GM23338 (cell line): ENCODE data around the gene SEMA7A. TPM values are rescaled to one million over a fixed set of nuclear protein-coding genes. Genes with fewer than 3 reads are reported as not detected.
"Not testable (repeated sequence)": the region's sequence is repeated elsewhere in the genome, so short reads cannot be mapped to it uniquely, and the experiment has no call there.

Experiments
- ATAC-seq: fragments of 200-7000 bp; cut with Tn5 transposase; 3 replicates; pipeline ENCODE4 v1.9.1; 2020
- DNase-seq: peaks from one replicate; pipeline ENCODE4 v3.0.0-alpha.2; 2015; ENCODE audit warnings: low spot score
- H2AFZ ChIP-seq: fragments of 200-600 bp; sonication (generic); 2 replicates; pipeline ENCODE4 v1.8.0; 2016; ENCODE audit warnings: antibody characterized with exemption, mild to moderate bottlenecking, moderate library complexity
- H3F3A ChIP-seq: fragments of 200-600 bp; sonication (generic); replicated peaks from 2 replicates; pipeline ENCODE4 v1.8.0; 2017; ENCODE audit warnings: antibody characterized with exemption, mixed run types, low read depth
- H3K27ac ChIP-seq: fragments of 200-600 bp; sonication (generic); 2 replicates; pipeline ENCODE4 v1.6.1; 2016; ENCODE audit warnings: low read depth
- H3K27me3 ChIP-seq: fragments of 200-600 bp; sonication (generic); 2 replicates; pipeline ENCODE4 v1.8.0; 2016; ENCODE audit warnings: mild to moderate bottlenecking, mixed run types, moderate library complexity; ENCODE audit not compliant: insufficient read depth
- H3K36me3 ChIP-seq: fragments of 200-600 bp; sonication (generic); 2 replicates; pipeline ENCODE4 v1.8.0; 2016; ENCODE audit warnings: mild to moderate bottlenecking; ENCODE audit not compliant: insufficient read depth
- H3K4me1 ChIP-seq: fragments of 200-600 bp; sonication (generic); 2 replicates; pipeline ENCODE4 v1.8.0; 2016; ENCODE audit warnings: mild to moderate bottlenecking, moderate library complexity; ENCODE audit not compliant: insufficient read depth
- H3K4me2 ChIP-seq: fragments of 200-600 bp; sonication (generic); 2 replicates; pipeline ENCODE4 v1.7.1; 2017; ENCODE audit warnings: mixed run types
- H3K4me3 ChIP-seq: fragments of 200-600 bp; sonication (generic); 2 replicates; pipeline ENCODE4 v1.6.1; 2016; ENCODE audit warnings: mixed run types
- H3K79me2 ChIP-seq: fragments of 200-600 bp; sonication (generic); replicated peaks from 2 replicates; pipeline ENCODE4 v1.8.0; 2017; ENCODE audit warnings: mild to moderate bottlenecking; ENCODE audit not compliant: insufficient read depth
- H3K9me2 ChIP-seq: fragments of 200-600 bp; sonication (generic); 2 replicates; pipeline ENCODE4 v1.8.0; 2017; ENCODE audit not compliant: insufficient read depth
- H4K20me1 ChIP-seq: fragments of 200-600 bp; sonication (generic); replicated peaks from 2 replicates; pipeline ENCODE4 v1.8.0; 2017; ENCODE audit warnings: mild to moderate bottlenecking; ENCODE audit not compliant: insufficient read depth
- H3K27ac Mint-ChIP-seq: 2 replicates; pipeline ENCODE4 v1.8.0; 2020; ENCODE audit warnings: inconsistent platforms, mild to moderate bottlenecking, moderate library complexity, mixed read lengths
- H3K27me3 Mint-ChIP-seq: 3 replicates; pipeline ENCODE4 v1.8.0; 2022; ENCODE audit warnings: low read depth, mild to moderate bottlenecking, moderate library complexity, mixed read lengths, inconsistent platforms; ENCODE audit not compliant: insufficient read depth, poor library complexity
- H3K36me3 Mint-ChIP-seq: 3 replicates; pipeline ENCODE4 v1.8.0; 2021; ENCODE audit warnings: low read depth, mild to moderate bottlenecking, inconsistent platforms, moderate library complexity, mixed read lengths
- H3K4me1 Mint-ChIP-seq: 3 replicates; pipeline ENCODE4 v1.8.0; 2020; ENCODE audit warnings: mild to moderate bottlenecking, inconsistent platforms, mixed read lengths
- H3K4me3 Mint-ChIP-seq: 3 replicates; pipeline ENCODE4 v1.8.0; 2021; ENCODE audit warnings: moderate library complexity, mild to moderate bottlenecking, inconsistent platforms, mixed read lengths
- H3K9me3 Mint-ChIP-seq: 3 replicates; pipeline ENCODE4 v1.8.0; 2020; ENCODE audit warnings: moderate library complexity, mild to moderate bottlenecking, inconsistent platforms, mixed read lengths
- JUNB ChIP-seq: IDR thresholded peaks from one replicate; pipeline ENCODE4 v1.6.1; 2016; ENCODE audit warnings: antibody characterized with exemption; ENCODE audit not compliant: unreplicated experiment
- ZNF462 ChIP-seq: fragments of 250-450 bp; sonication (Bioruptor Pico); IDR thresholded peaks from 2 replicates; pipeline ENCODE4 v1.5.0; 2020; ENCODE audit warnings: mild to moderate bottlenecking, moderate library complexity
- microRNA-seq: library from miRNA; unstranded; fragments of <30 nt; microRNA quantifications from one replicate; pipeline ENCODE4, GENCODE V29; 2017
- polyA plus RNA-seq: library from polyadenylated mRNA; unstranded; fragments of >200 nt; fragmentation: Nextera tagmentation; extraction: Ambion mirVana; gene quantifications from 2 replicates; pipeline ENCODE4 v1.2.1, GENCODE V29; 2016
- small RNA-seq: library from RNA; depleted of rRNA; stranded (forward); fragments of <200 nt; gene quantifications from one replicate; pipeline ENCODE3, GENCODE V24; 2014; ENCODE audit warnings: low replicate concordance
- total RNA-seq: library from RNA; depleted of rRNA; stranded (reverse); fragments of >200 nt; shearing (Covaris generic); gene quantifications from 2 replicates; pipeline ENCODE4 v1.2.3, GENCODE V29; 2014; rRNA removed

The SEMA7A gene
- total and polyA plus RNA-seq, 2 experiments from 2014 or later = 2.0 to 14.1 TPM

GRCh38 chr15:74362482-74362881, 71.3 kb downstream of the SEMA7A start (continued):
- no peak for TF ChIP-seq ZNF462 (CRISPR knock-in tag)
- no peak for TF ChIP-seq JUNB

- H3K27me3 ChIP-seq = peaks cover 24% of the 10 kb centered on the region
- H3K27ac Mint-ChIP-seq, H3K4me3 ChIP-seq, DNase-seq, ATAC-seq, H3K4me2 ChIP-seq, H2AFZ ChIP-seq, H3K9me2 ChIP-seq, H3K36me3 Mint-ChIP-seq, H3F3A ChIP-seq, H3K36me3 ChIP-seq, H4K20me1 ChIP-seq, H3K27ac ChIP-seq, H3K79me2 ChIP-seq, H3K4me3 Mint-ChIP-seq, H3K9me3 Mint-ChIP-seq: not testable (repeated sequence)
- Mint-ChIP-seq H3K4me1 (peaks cover 19% of the 10 kb centered on the region), H3K27me3 (peaks cover 13% of the 10 kb centered on the region)
- peaks cover 40% of the 10 kb centered on the region for H3K4me1 ChIP-seq
Observed at GRCh38 chr15:74360855-74361254, 72.9 kb downstream of the SEMA7A start.

GRCh38 chr15:74359376-74359775, 74.4 kb downstream of the SEMA7A start:
- peak; percentile 54 for DNase-seq
- not testable (repeated sequence) for H3K27me3 Mint-ChIP-seq, H4K20me1 ChIP-seq, H3K9me2 ChIP-seq, H3K4me3 Mint-ChIP-seq, H3K79me2 ChIP-seq, ATAC-seq, H3K27me3 ChIP-seq, H3K27ac Mint-ChIP-seq, H3K4me3 ChIP-seq, H3K36me3 ChIP-seq, H2AFZ ChIP-seq, H3K4me1 Mint-ChIP-seq, H3F3A ChIP-seq
- Mint-ChIP-seq H3K36me3 (peaks cover 14% of the 10 kb centered on the region), H3K9me3 (peaks cover 14% of the 10 kb centered on the region)
- Histone ChIP-seq H3K27ac (peak overlapping the region; percentile 78), H3K4me2 (peak overlapping the region; percentile 21), H3K4me1 (peaks cover 29% of the 10 kb centered on the region)

Small RNAs within 50 kb of the gene (microRNA-seq; reads per million reads assigned to microRNA genes)
- gene MIR6881 = not detected

Small RNAs within 50 kb of the gene (small RNA-seq; reads per million reads assigned to genes)
- gene MIR6881 = not detected

Other genes starting within 250 kb of the SEMA7A start
- gene STRA6, start 231.2 kb downstream of the SEMA7A start, total RNA-seq = 9.9 and 14.1 TPM in 2 replicates
- 8.2 TPM in 2 replicates for gene STRA6, start 231.2 kb downstream of the SEMA7A start, polyA plus RNA-seq
- gene CCDC33, start 197.6 kb downstream of the SEMA7A start, total RNA-seq = 0.27 and 2.6 TPM in 2 replicates
- gene CCDC33, start 197.6 kb downstream of the SEMA7A start, polyA plus RNA-seq = 2.5 and 2.8 TPM in 2 replicates
- gene CYP11A1, start 66.3 kb downstream of the SEMA7A start, total RNA-seq = 1.7 and 3.3 TPM in 2 replicates
- 1.2 and 1.9 TPM in 2 replicates for gene CYP11A1, start 66.3 kb downstream of the SEMA7A start, polyA plus RNA-seq
- 90.0 and 99.2 TPM in 2 replicates for gene UBL7, start 27.2 kb upstream of the SEMA7A start, total RNA-seq
- 71.6 and 73.7 TPM in 2 replicates for gene UBL7, start 27.2 kb upstream of the SEMA7A start, polyA plus RNA-seq
- gene ARID3B, start 107.3 kb upstream of the SEMA7A start, total RNA-seq = 114 and 147 TPM in 2 replicates
- gene ARID3B, start 107.3 kb upstream of the SEMA7A start, polyA plus RNA-seq = 65.5 and 72.8 TPM in 2 replicates
- 59.1 and 67.7 TPM in 2 replicates for gene CLK3, start 181.9 kb upstream of the SEMA7A start, total RNA-seq
- gene CLK3, start 181.9 kb upstream of the SEMA7A start, polyA plus RNA-seq = 38.1 and 40.7 TPM in 2 replicates